Measurements from ENCODE around the gene PRDM10. TPM values are rescaled to one million over a fixed set of nuclear protein-coding genes. Genes with fewer than 3 reads are reported as not detected.

Gene PRDM10
- total and polyA plus RNA-seq, 7 experiments from 2014 or later = 2.5 to 16.3 (median 13.4) TPM

GRCh38 chr11:129946965-129947364, 55.7 kb downstream of the PRDM10 start:
- Histone ChIP-seq H3K4me1 (ENCODE audit: control insufficient read depth in 2 of 2, insufficient read depth in 2 of 2, low read length in 2 of 2) (no peaks in the 10 kb centered on the region), H3K27me3 (ENCODE audit: control insufficient read depth in 2 of 2, insufficient read depth in 2 of 2, low read length in 2 of 2) (no peaks in the 10 kb centered on the region), H3K9me3 (ENCODE audit: control insufficient read depth in 2 of 3, low read length in 3 of 3) (no peaks in the 10 kb centered on the region), H3K27ac (ENCODE audit: low read depth, low read length) (no peak overlapping the region), H3K4me3 (ENCODE audit: low read length) (no peak overlapping the region), H3K36me3 (ENCODE audit: control insufficient read depth in 2 of 3, insufficient read depth in 3 of 3, low read length in 3 of 3) (peaks cover 0 to 25% (median 0%) of the 10 kb centered on the region in 3 experiments)
- Mint-ChIP-seq H3K36me3 (peaks cover 4 to 55% (median 17%) of the 10 kb centered on the region in 5 donors), H3K9me3 (no peaks in the 10 kb centered on the region), H3K4me1 (peaks cover 0 to 18% (median 0%) of the 10 kb centered on the region in 7 donors), H3K4me3 (no peak overlapping the region), H3K27me3 (no peaks in the 10 kb centered on the region), H3K27ac (no peak overlapping the region)
- DNase-seq = no peak
- ATAC-seq = no peak
- POLR2A ChIA-PET = no interaction called here
- intact Hi-C loops (cut with micrococcal nuclease) = no loop called here
- CTCF ChIA-PET = interaction anchor here (0.6 kb wide), 1 partner anchor 10 kb away, joined by 3 read pairs; no protein-coding TSS in a partner anchor

- ChIA-PET CTCF (interaction anchor here (0.6 kb wide), 1 partner anchor 10 kb away, joined by 3 read pairs; no protein-coding TSS in a partner anchor), POLR2A (interaction anchor here (0.6 kb wide), 1 partner anchor 331 kb away, joined by 4 read pairs; no protein-coding TSS in a partner anchor)
- Mint-ChIP-seq H3K27me3 (no peaks in the 10 kb centered on the region), H3K4me1 (peaks cover 0 to 16% (median 0%) of the 10 kb centered on the region in 7 donors), H3K9me3 (no peaks in the 10 kb centered on the region), H3K27ac (peak overlapping the region in 1 of 9 donors; percentile 66), H3K36me3 (peaks cover 4 to 57% (median 21%) of the 10 kb centered on the region in 5 donors), H3K4me3 (no peak overlapping the region)
- H3K27me3 ChIP-seq (ENCODE audit: control insufficient read depth in 2 of 2, insufficient read depth in 2 of 2, low read length in 2 of 2) = no peaks in the 10 kb centered on the region
- no peaks in the 10 kb centered on the region for H3K9me3 ChIP-seq (ENCODE audit: control insufficient read depth in 2 of 3, low read length in 3 of 3)
- H3K27ac ChIP-seq (ENCODE audit: low read depth, low read length) = no peak overlapping the region
- intact Hi-C loops (cut with micrococcal nuclease) = no loop called here
- H3K36me3 ChIP-seq (ENCODE audit: control insufficient read depth in 2 of 3, insufficient read depth in 3 of 3, low read length in 3 of 3) = peaks cover 0 to 25% (median 0%) of the 10 kb centered on the region in 3 experiments
- no peak for ATAC-seq
- no peak for DNase-seq
- no peak overlapping the region for H3K4me3 ChIP-seq (ENCODE audit: low read length)
- H3K4me1 ChIP-seq (ENCODE audit: control insufficient read depth in 2 of 2, insufficient read depth in 2 of 2, low read length in 2 of 2) = no peaks in the 10 kb centered on the region
These were observed 56.4 kb downstream of the PRDM10 start for GRCh38 chr11:129946256-129946655.

- Mint-ChIP-seq H3K4me1 (peaks cover 0 to 10% (median 0%) of the 10 kb centered on the region in 7 donors), H3K4me3 (no peak overlapping the region), H3K9me3 (no peaks in the 10 kb centered on the region), H3K27me3 (no peaks in the 10 kb centered on the region), H3K36me3 (peaks cover 4 to 57% (median 21%) of the 10 kb centered on the region in 5 donors), H3K27ac (no peak overlapping the region)
- CTCF ChIA-PET = no interaction called here
- Histone ChIP-seq H3K9me3 (ENCODE audit: control insufficient read depth in 2 of 3, low read length in 3 of 3) (no peaks in the 10 kb centered on the region), H3K4me1 (ENCODE audit: control insufficient read depth in 2 of 2, insufficient read depth in 2 of 2, low read length in 2 of 2) (no peaks in the 10 kb centered on the region), H3K27ac (ENCODE audit: low read depth, low read length) (no peak overlapping the region), H3K27me3 (ENCODE audit: control insufficient read depth in 2 of 2, insufficient read depth in 2 of 2, low read length in 2 of 2) (no peaks in the 10 kb centered on the region), H3K36me3 (ENCODE audit: control insufficient read depth in 2 of 3, insufficient read depth in 3 of 3, low read length in 3 of 3) (peaks cover 0 to 25% (median 0%) of the 10 kb centered on the region in 3 experiments), H3K4me3 (ENCODE audit: low read length) (no peak overlapping the region)
- no peak for ATAC-seq
- intact Hi-C loops (cut with micrococcal nuclease) = no loop called here
- POLR2A ChIA-PET = no interaction called here
- no peak for DNase-seq
These were observed 57.3 kb downstream of the PRDM10 start for GRCh38 chr11:129945373-129945772.

- peaks cover 5 to 54% (median 21%) of the 10 kb centered on the region in 5 donors for H3K36me3 Mint-ChIP-seq
- H3K4me1 Mint-ChIP-seq = peaks cover 0 to 9% (median 0%) of the 10 kb centered on the region in 7 donors
- no peaks in the 10 kb centered on the region for H3K27me3 Mint-ChIP-seq
- Histone ChIP-seq H3K36me3 (ENCODE audit: control insufficient read depth in 2 of 3, insufficient read depth in 3 of 3, low read length in 3 of 3) (peaks cover 0 to 26% (median 0%) of the 10 kb centered on the region in 3 experiments), H3K27ac (ENCODE audit: low read depth, low read length) (no peak overlapping the region), H3K9me3 (ENCODE audit: control insufficient read depth in 2 of 3, low read length in 3 of 3) (no peaks in the 10 kb centered on the region), H3K4me1 (ENCODE audit: control insufficient read depth in 2 of 2, insufficient read depth in 2 of 2, low read length in 2 of 2) (no peaks in the 10 kb centered on the region), H3K4me3 (ENCODE audit: low read length) (no peak overlapping the region), H3K27me3 (ENCODE audit: control insufficient read depth in 2 of 2, insufficient read depth in 2 of 2, low read length in 2 of 2) (no peaks in the 10 kb centered on the region)
- ATAC-seq = no peak
- CTCF ChIA-PET = no interaction called here
- no peaks in the 10 kb centered on the region for H3K9me3 Mint-ChIP-seq
- intact Hi-C loops (cut with micrococcal nuclease) = no loop called here
- H3K27ac Mint-ChIP-seq = no peak overlapping the region
- no peak overlapping the region for H3K4me3 Mint-ChIP-seq
- DNase-seq = no peak
- POLR2A ChIA-PET = interaction anchor here (0.7 kb wide), 1 partner anchor 27 kb away, joined by 3 read pairs; no protein-coding TSS in a partner anchor
These were observed 57.9 kb downstream of the PRDM10 start for GRCh38 chr11:129944696-129945095.

GRCh38 chr11:129943036-129943435, 59.6 kb downstream of the PRDM10 start:
- ChIA-PET CTCF (no interaction called here), POLR2A (no interaction called here)
- no peak for DNase-seq
- no peaks in the 10 kb centered on the region for H3K27me3 ChIP-seq (ENCODE audit: control insufficient read depth in 2 of 2, insufficient read depth in 2 of 2, low read length in 2 of 2)
- H3K9me3 ChIP-seq (ENCODE audit: control insufficient read depth in 2 of 3, low read length in 3 of 3) = no peaks in the 10 kb centered on the region
- peaks cover 8 to 63% (median 21%) of the 10 kb centered on the region in 5 donors for H3K36me3 Mint-ChIP-seq
- peaks cover 0 to 9% (median 0%) of the 10 kb centered on the region in 7 donors for H3K4me1 Mint-ChIP-seq
- H3K36me3 ChIP-seq (ENCODE audit: control insufficient read depth in 2 of 3, insufficient read depth in 3 of 3, low read length in 3 of 3) = peaks cover 0 to 29% (median 0%) of the 10 kb centered on the region in 3 experiments
- H3K4me3 ChIP-seq (ENCODE audit: low read length) = no peak overlapping the region
- H3K4me3 Mint-ChIP-seq = no peak overlapping the region
- H3K27me3 Mint-ChIP-seq = no peaks in the 10 kb centered on the region
- H3K9me3 Mint-ChIP-seq = no peaks in the 10 kb centered on the region
- H3K27ac Mint-ChIP-seq = no peak overlapping the region
- no peak for ATAC-seq
- no peak overlapping the region for H3K27ac ChIP-seq (ENCODE audit: low read depth, low read length)
- no peaks in the 10 kb centered on the region for H3K4me1 ChIP-seq (ENCODE audit: control insufficient read depth in 2 of 2, insufficient read depth in 2 of 2, low read length in 2 of 2)
- intact Hi-C loops (cut with micrococcal nuclease) = no loop called here

GRCh38 chr11:129939510-129939909, 63.1 kb downstream of the PRDM10 start:
- H3K36me3 ChIP-seq (ENCODE audit: control insufficient read depth in 2 of 3, insufficient read depth in 3 of 3, low read length in 3 of 3) = peaks cover 0 to 13% (median 0%) of the 10 kb centered on the region in 3 experiments

GRCh38 chr11:129938764-129939163, 63.9 kb downstream of the PRDM10 start:
- Mint-ChIP-seq H3K4me3 (no peak overlapping the region), H3K27ac (no peak overlapping the region), H3K36me3 (peaks cover 8 to 56% (median 12%) of the 10 kb centered on the region in 5 donors), H3K27me3 (no peaks in the 10 kb centered on the region), H3K4me1 (no peaks in the 10 kb centered on the region), H3K9me3 (no peaks in the 10 kb centered on the region)
- Histone ChIP-seq H3K27me3 (ENCODE audit: control insufficient read depth in 2 of 2, insufficient read depth in 2 of 2, low read length in 2 of 2) (no peaks in the 10 kb centered on the region), H3K36me3 (ENCODE audit: control insufficient read depth in 2 of 3, insufficient read depth in 3 of 3, low read length in 3 of 3) (peaks cover 0 to 13% (median 0%) of the 10 kb centered on the region in 3 experiments), H3K27ac (ENCODE audit: low read depth, low read length) (no peak overlapping the region), H3K4me3 (ENCODE audit: low read length) (no peak overlapping the region), H3K9me3 (ENCODE audit: control insufficient read depth in 2 of 3, low read length in 3 of 3) (no peaks in the 10 kb centered on the region), H3K4me1 (ENCODE audit: control insufficient read depth in 2 of 2, insufficient read depth in 2 of 2, low read length in 2 of 2) (no peaks in the 10 kb centered on the region)
- POLR2A ChIA-PET = no interaction called here
- intact Hi-C loops (cut with micrococcal nuclease) = no loop called here
- no peak for DNase-seq
- CTCF ChIA-PET = no interaction called here
- no peak for ATAC-seq

More at GRCh38 chr11:129939510-129939909, 63.1 kb downstream of the PRDM10 start:
- Histone ChIP-seq H3K27me3 (ENCODE audit: control insufficient read depth in 2 of 2, insufficient read depth in 2 of 2, low read length in 2 of 2) (no peaks in the 10 kb centered on the region), H3K9me3 (ENCODE audit: control insufficient read depth in 2 of 3, low read length in 3 of 3) (no peaks in the 10 kb centered on the region), H3K4me1 (ENCODE audit: control insufficient read depth in 2 of 2, insufficient read depth in 2 of 2, low read length in 2 of 2) (no peaks in the 10 kb centered on the region), H3K27ac (ENCODE audit: low read depth, low read length) (no peak overlapping the region), H3K4me3 (ENCODE audit: low read length) (no peak overlapping the region)
- intact Hi-C loops (cut with micrococcal nuclease) = no loop called here
- no peaks in the 10 kb centered on the region for H3K4me1 Mint-ChIP-seq
- H3K27me3 Mint-ChIP-seq = no peaks in the 10 kb centered on the region
- H3K9me3 Mint-ChIP-seq = no peaks in the 10 kb centered on the region
- no peak overlapping the region for H3K4me3 Mint-ChIP-seq
- peak overlapping the region in 1 of 9 donors; percentile 18 for H3K27ac Mint-ChIP-seq
- ChIA-PET CTCF (no interaction called here), POLR2A (no interaction called here)
- H3K36me3 Mint-ChIP-seq = peaks cover 6 to 50% (median 11%) of the 10 kb centered on the region in 5 donors
- ATAC-seq (no peak), DNase-seq (no peak)

Data from naive thymus-derived CD4-positive, alpha-beta T cell (primary cell).